ENCODE results near the gene TMEM272.

DNA sequence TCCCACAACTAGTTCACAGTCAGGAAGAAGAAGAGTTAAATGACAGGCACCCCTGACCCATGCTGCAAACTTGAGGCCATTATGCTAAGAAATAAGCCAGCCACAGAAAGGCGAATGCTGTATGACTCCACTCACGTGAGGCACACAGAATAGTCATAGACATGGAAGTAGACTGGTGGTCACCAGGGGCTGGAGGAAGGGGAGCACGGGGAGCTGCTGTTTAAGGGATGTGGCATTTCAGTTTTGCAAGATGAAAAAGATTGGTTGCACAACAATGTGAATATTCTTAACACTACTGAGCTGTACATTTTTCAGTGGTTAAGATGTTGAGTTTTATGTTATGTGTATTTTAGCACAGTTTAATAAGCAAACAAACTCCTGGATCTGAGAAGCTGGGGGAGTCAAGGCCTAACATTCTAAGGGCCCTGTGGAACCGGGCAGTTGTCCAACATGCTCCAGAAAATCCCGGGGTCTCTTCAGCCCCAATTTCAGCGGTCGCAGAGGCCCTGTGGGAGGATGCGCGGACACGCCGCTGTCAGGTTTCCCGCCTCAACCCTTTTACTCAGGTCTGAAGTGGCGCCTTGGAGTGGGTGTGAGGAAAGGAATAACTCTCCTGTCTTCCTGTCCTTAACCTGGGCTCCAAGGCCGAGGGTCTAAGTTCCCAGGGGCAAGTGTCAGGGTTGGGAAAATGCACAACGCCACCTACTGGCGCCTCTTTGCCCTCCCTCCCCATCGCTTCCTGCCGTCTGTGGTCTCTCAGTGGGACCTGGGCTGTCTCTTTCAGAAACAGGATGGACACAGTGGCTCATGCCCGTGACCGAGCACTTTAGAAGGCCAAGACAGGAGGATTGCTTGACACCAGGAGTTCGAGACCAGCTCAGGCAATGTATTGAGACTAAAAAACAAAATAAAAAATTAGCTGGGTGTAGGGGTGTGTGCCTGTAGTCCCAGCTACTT lies 4.4 kb upstream of the TMEM272 start:
- no peak for TF ChIP-seq POLR2A (IDR thresholded peaks at IDR 0.05)
- no peak for TF ChIP-seq POLR2AphosphoS5 (IDR thresholded peaks at IDR 0.05)
- TF ChIP-seq, protein P1, sequence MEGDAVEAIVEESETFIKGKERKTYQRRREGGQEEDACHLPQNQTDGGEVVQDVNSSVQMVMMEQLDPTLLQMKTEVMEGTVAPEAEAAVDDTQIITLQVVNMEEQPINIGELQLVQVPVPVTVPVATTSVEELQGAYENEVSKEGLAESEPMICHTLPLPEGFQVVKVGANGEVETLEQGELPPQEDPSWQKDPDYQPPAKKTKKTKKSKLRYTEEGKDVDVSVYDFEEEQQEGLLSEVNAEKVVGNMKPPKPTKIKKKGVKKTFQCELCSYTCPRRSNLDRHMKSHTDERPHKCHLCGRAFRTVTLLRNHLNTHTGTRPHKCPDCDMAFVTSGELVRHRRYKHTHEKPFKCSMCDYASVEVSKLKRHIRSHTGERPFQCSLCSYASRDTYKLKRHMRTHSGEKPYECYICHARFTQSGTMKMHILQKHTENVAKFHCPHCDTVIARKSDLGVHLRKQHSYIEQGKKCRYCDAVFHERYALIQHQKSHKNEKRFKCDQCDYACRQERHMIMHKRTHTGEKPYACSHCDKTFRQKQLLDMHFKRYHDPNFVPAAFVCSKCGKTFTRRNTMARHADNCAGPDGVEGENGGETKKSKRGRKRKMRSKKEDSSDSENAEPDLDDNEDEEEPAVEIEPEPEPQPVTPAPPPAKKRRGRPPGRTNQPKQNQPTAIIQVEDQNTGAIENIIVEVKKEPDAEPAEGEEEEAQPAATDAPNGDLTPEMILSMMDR (IDR thresholded peaks at IDR 0.05): peak in 2 of 4 experiments; percentile 15 to 17
